ENCODE results near the gene CERS6. TPM values are rescaled to one million over a fixed set of nuclear protein-coding genes. Genes with fewer than 3 reads are reported as not detected.

Gene CERS6
- total RNA-seq, 1 experiment from 2014 or later = 8.3 TPM

DNA sequence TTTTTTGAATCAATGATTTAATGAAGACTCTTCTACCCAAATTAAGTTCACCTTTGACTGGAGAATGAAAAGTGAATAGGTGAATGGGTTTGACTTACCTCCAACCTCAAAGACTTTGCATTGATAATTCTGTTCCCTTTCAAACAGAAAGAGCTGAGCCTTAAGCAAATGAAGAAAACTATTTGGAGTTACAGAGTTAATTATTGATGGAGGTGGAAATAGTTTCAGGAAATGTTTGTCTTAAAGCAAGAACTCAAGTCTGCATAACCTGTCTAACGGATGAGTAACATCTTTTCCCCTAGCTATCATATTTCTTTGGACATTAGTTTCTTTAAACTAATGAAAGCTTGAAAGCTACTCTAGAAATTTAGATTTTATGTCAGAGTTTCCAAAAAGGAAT is 166.5 kb downstream of the CERS6 start:
- no peak for DNase-seq
- Histone ChIP-seq H3K79me2 (ENCODE audit: low read depth) (no peaks in the 10 kb centered on the region), H3K4me3 (no peak overlapping the region), H4K20me1 (ENCODE audit: insufficient read depth) (no peaks in the 10 kb centered on the region), H3F3A (ENCODE audit: insufficient read depth, low read depth) (no peaks in the 10 kb centered on the region), H3K27ac (no peak overlapping the region), H3K4me1 (replicated peaks; ENCODE audit: insufficient read depth) (no peaks in the 10 kb centered on the region), H3K36me3 (ENCODE audit: low read depth) (no peaks in the 10 kb centered on the region), H3K9me3 (ENCODE audit: insufficient read depth, low read depth) (no peaks in the 10 kb centered on the region), H3K9me2 (ENCODE audit: insufficient read depth) (no peaks in the 10 kb centered on the region), H2AFZ (no peak overlapping the region), H3K27me3 (ENCODE audit: insufficient read depth, low read depth) (no peaks in the 10 kb centered on the region), H3K4me2 (no peak overlapping the region)
- intact Hi-C loops (cut with micrococcal nuclease; ENCODE audit: unreplicated experiment) = no loop called here
- TF ChIP-seq EZH2 (IDR thresholded peaks at IDR 0.05; ENCODE audit: low read depth) = no peak
- TF ChIP-seq, protein P1, sequence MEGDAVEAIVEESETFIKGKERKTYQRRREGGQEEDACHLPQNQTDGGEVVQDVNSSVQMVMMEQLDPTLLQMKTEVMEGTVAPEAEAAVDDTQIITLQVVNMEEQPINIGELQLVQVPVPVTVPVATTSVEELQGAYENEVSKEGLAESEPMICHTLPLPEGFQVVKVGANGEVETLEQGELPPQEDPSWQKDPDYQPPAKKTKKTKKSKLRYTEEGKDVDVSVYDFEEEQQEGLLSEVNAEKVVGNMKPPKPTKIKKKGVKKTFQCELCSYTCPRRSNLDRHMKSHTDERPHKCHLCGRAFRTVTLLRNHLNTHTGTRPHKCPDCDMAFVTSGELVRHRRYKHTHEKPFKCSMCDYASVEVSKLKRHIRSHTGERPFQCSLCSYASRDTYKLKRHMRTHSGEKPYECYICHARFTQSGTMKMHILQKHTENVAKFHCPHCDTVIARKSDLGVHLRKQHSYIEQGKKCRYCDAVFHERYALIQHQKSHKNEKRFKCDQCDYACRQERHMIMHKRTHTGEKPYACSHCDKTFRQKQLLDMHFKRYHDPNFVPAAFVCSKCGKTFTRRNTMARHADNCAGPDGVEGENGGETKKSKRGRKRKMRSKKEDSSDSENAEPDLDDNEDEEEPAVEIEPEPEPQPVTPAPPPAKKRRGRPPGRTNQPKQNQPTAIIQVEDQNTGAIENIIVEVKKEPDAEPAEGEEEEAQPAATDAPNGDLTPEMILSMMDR (conservative IDR thresholded peaks at IDR 0.05) = no peak
- CTCF ChIA-PET = interaction anchor here (0.7 kb wide), 1 partner anchor 77 kb away, joined by 3 read pairs; no protein-coding TSS in a partner anchor
- POLR2A ChIA-PET (ENCODE audit: unreplicated experiment) = interaction anchor here (0.7 kb wide), 1 partner anchor 455 kb away, joined by 3 read pairs; no protein-coding TSS in a partner anchor
- no TSS peak for BruUV-seq (replicated peaks)

DNA sequence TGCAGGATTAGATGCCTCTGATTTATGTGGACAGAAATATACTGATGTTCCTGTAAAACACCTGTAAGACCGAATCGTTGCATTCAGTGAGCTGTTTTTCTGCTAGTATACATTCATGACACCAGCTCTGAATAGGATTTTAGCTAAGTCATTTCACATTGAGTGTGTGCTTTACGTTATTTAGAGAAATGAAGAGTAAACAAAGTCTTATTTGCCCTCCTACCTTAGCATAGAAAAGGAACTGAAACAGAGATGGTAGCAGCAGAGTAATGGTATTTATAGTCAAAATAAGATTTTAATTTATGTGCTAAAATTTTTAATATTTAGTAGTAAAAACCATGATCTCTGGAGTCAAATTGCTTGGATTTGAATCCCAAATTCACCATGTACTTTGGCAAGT is 168.0 kb downstream of the CERS6 start:
- no peaks in the 10 kb centered on the region for H3K79me2 ChIP-seq (ENCODE audit: low read depth)
- no TSS peak for BruUV-seq (replicated peaks)
- H3K27me3 ChIP-seq (ENCODE audit: insufficient read depth, low read depth) = no peaks in the 10 kb centered on the region
- CTCF ChIA-PET = no interaction called here
- no peaks in the 10 kb centered on the region for H3K4me1 ChIP-seq (replicated peaks; ENCODE audit: insufficient read depth)
- intact Hi-C loops (cut with micrococcal nuclease; ENCODE audit: unreplicated experiment) = no loop called here
- no peak for DNase-seq
- H3K4me3 ChIP-seq = no peak overlapping the region
- TF ChIP-seq, protein P1 (conservative IDR thresholded peaks at IDR 0.05) = no peak
- no peak for TF ChIP-seq EZH2 (IDR thresholded peaks at IDR 0.05; ENCODE audit: low read depth)
- H2AFZ ChIP-seq = no peak overlapping the region
- H4K20me1 ChIP-seq (ENCODE audit: insufficient read depth) = no peaks in the 10 kb centered on the region
- H3K36me3 ChIP-seq (ENCODE audit: low read depth) = no peaks in the 10 kb centered on the region
- H3K9me3 ChIP-seq (ENCODE audit: insufficient read depth, low read depth) = no peaks in the 10 kb centered on the region
- no peaks in the 10 kb centered on the region for H3F3A ChIP-seq (ENCODE audit: insufficient read depth, low read depth)
- POLR2A ChIA-PET (ENCODE audit: unreplicated experiment) = no interaction called here
- H3K9me2 ChIP-seq (ENCODE audit: insufficient read depth) = 0 out of 2 replicates have a peak, but pooled peaks cover 5% of the 10 kb centered on the region
- H3K27ac ChIP-seq = no peak overlapping the region
- H3K4me2 ChIP-seq = no peak overlapping the region

DNA sequence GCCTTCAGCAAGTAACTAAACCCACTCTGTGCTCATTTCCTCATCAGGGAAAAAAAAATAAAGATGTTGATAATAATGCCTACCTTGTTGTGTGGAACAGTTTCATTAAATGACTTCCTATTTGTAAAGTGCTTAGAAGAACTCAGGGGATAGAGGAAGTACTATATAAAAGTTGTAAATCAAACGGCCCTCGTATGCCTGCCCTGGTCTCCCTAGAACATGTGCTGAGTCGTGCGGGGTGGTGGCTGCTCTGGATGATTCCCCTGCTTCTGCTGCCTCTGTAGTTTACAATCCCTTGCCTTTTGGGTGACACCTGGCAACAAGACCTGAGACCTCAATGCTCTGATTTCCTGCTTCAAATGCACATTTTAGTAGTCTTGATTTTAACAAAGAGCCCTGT is 170.0 kb downstream of the CERS6 start:
- Histone ChIP-seq H3K4me3 (no peak overlapping the region), H3K9me3 (ENCODE audit: insufficient read depth, low read depth) (no peaks in the 10 kb centered on the region), H3K79me2 (ENCODE audit: low read depth) (no peaks in the 10 kb centered on the region), H3K27ac (no peak overlapping the region), H3K27me3 (ENCODE audit: insufficient read depth, low read depth) (no peaks in the 10 kb centered on the region), H2AFZ (no peak overlapping the region), H3K9me2 (ENCODE audit: insufficient read depth) (0 out of 2 replicates have a peak, but pooled peaks cover 5% of the 10 kb centered on the region), H3K36me3 (ENCODE audit: low read depth) (no peaks in the 10 kb centered on the region), H4K20me1 (ENCODE audit: insufficient read depth) (no peaks in the 10 kb centered on the region), H3F3A (ENCODE audit: insufficient read depth, low read depth) (no peaks in the 10 kb centered on the region), H3K4me2 (no peak overlapping the region), H3K4me1 (replicated peaks; ENCODE audit: insufficient read depth) (no peaks in the 10 kb centered on the region)
- TF ChIP-seq EZH2 (IDR thresholded peaks at IDR 0.05; ENCODE audit: low read depth) = no peak
- TF ChIP-seq, protein P1 (conservative IDR thresholded peaks at IDR 0.05) = no peak
- ChIA-PET CTCF (no interaction called here), POLR2A (ENCODE audit: unreplicated experiment) (no interaction called here)
- no TSS peak for BruUV-seq (replicated peaks)
- no peak for DNase-seq
- intact Hi-C loops (cut with micrococcal nuclease; ENCODE audit: unreplicated experiment) = no loop called here
